Activated CD4-positive, alpha-beta T cell treated with anti-CD3 and anti-CD28 coated beads for 48 hours (primary cell): Measurements from ENCODE around the gene ALDH3B1.

Experiments used
- DNase-seq: peaks from one replicate; pipeline ENCODE4 v3.0.0-alpha.2; 2020

Gene ALDH3B1

DNA sequence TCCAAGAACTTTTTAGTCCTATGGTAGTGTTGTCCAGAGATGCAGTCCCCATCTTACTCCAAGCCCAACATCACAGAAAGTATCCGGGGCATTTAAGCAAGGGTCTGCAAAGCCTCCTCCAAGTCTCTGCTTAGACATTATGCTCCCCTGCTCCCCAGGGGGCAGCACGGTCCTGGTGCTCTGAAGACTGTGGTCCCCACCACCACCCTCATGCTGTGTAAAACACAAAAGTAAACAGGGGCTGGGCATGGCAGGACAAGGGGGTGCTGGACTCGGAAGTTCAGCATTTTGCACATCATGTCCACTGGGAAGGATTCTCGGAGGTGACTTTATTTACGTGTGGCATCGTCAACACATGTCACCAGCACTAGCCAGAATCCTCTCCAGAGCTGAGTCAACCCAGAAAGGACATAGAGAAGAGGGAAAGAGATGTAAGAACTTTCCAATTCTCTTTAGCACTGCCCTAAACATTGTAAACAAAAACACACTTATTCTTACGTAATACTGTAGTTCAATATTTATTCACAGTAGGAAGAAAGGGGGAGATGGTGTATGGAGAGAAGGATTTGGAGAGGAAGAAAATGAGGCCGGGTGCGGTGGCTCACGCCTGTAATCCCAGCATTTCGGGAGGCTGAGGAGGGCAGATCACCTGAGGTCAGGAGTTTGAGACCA lies 66.4 kb downstream of the ALDH3B1 start:
- DNase-seq = no peak

DNA sequence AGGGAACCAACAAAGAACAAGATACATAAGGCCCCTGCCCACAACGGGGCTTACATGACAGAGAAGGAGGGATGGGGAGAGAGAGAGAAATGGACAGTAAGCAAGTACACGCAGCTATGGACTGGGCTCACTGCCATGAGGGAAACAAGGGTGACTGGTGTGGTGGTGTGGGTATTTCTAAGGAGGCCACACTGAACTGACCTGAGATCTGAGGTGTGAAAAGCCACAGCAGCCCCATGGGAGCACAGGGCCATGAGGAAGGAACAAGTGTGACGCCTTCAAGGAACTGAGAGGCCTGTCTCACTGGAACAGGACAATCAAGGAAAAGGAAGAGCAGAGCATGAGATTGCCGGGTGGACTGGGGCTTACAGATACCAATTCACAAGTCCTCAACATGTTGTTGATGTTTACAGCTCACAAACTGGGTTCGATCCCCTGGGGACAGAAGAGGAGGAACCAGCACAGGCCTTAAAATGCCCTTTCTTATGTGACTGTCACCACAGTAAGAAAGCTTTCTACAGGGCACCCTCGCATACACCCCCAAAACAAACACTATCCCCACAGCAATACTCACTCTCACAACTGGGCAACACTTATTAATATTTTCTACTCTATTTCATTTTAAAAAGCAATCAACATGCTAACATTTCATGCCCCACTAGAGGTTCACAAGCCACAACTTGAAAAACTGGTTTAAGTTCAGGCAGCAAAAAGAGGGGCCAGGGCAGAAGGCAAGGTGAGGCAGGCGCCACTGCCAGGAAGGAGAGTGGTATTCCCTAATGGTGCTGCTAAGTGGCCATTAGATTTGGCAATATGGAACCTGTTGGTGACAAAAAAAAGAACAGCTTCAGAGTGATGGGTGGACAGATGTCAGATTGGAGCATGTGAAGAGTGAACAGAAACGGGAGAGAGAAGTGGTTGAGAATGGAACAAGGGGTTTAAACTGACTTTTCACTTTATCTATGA lies 67.8 kb downstream of the ALDH3B1 start:
- no peak for DNase-seq
